ENCODE results near the gene LRRC17.

DNA sequence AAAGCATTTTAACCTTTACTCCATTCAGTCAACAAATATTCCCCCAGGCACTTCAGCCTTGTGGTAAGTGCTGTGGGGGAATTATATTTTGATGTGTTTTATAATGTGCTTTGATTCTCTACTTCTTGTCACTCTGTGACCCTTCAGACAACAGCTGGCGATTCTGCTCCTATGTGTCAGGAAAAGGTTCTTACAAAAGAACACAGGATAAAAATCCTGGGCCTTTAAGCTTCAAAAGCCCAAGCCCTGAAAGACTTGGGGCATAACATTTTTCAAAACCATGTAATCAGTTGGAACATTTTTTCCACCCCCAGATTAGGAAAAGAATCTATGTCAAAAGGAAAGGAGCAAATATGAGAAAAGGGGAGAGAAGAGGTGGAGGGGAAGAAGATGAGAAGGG is 37.8 kb upstream of the LRRC17 start:
- no peak for TF ChIP-seq EZH2phosphoT487 (IDR thresholded peaks at IDR 0.05; ENCODE audit: insufficient read depth, low read depth)
- TF ChIP-seq EZH2 (IDR thresholded peaks at IDR 0.05; ENCODE audit: insufficient read depth, poor library complexity, severe bottlenecking): no peak

Data from GM23248 (cell line).